MM.1S (cell line): ENCODE measurements around the gene ARHGAP26.

ENCODE experiments used
- CTCF ChIP-seq: fragments of 300-600 bp; sonication (generic); IDR thresholded peaks from 2 replicates; pipeline ENCODE4 v1.5.1; 2016; ENCODE audit warnings: antibody characterized with exemption, low read length, mixed read lengths
- EZH2 ChIP-seq: fragments of 300-600 bp; sonication (generic); optimal IDR thresholded peaks from 2 replicates; pipeline ENCODE3; 2017; ENCODE audit warnings: low read depth, mild to moderate bottlenecking, antibody characterized with exemption, low read length, mixed read lengths

- TF ChIP-seq CTCF (no peak), EZH2 (no peak)
Measured at GRCh38 chr5:142886211-142886610, 116.0 kb downstream of the ARHGAP26 start.
